ENCODE data around the gene CLPX. TPM values are rescaled to one million over a fixed set of nuclear protein-coding genes. Genes with fewer than 3 reads are reported as not detected.

Gene CLPX
- total RNA-seq, 2 donors from 2014 or later = 60.5 to 62.7 TPM

DNA sequence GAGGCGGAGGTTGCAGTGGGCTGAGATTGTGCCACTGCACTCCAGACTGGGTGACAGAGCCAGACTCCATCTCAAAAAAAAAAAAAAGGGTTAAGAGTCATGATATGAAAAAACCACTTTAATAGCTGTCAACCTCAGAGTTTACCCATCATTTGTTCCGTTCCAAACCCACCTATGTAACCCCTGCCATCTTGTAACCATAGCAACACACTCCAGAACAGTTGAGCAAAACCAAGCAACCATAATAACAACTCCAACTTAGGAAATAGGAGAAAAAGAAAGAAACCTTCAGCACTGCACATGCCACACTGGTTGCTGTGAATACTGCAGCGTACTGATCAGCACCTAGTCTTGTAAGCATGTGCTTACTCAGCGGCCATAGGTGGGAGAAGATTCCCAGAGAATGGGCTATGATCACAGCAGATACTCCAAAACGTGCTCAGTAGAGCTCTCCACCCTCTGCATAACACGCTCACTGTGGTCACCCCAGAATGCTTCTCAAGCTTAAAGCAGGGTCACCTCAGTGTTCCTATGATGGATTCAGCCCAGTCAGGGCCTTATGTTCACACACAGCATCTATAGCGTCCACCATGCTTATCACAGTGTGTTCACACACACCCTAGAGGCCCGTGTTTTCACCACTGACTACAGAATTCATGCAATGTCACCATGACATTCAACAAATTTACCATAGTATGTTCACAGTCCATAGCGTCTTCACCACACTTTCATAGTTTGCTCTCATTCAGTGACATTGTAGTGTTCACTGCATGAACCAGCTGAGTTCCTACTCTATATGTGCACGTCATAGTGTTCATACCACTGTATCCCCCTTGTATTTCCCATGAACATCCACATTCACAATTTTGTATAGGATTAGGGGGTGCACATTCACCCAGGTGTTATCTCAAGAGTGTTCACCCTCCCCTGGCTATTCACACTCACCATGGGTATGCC, 32.7 kb upstream of the CLPX start:
- DNase-seq = no peak
- no peak for TF ChIP-seq CTCF (conservative IDR thresholded peaks at IDR 0.05)
- Mint-ChIP-seq H3K27me3 (ENCODE audit: insufficient read depth) (peaks cover 12% of the 10 kb centered on the region), H3K4me1 (peaks cover 2% of the 10 kb centered on the region), H3K9me3 (no peaks in the 10 kb centered on the region), H3K4me3 (no peak overlapping the region), H3K27ac (no peak overlapping the region), H3K36me3 (ENCODE audit: low read depth) (no peaks in the 10 kb centered on the region)
- Histone ChIP-seq H3K4me3 (ENCODE audit: low read length) (no peak overlapping the region), H3K27me3 (ENCODE audit: control insufficient read depth, insufficient read depth, low read length, poor library complexity, severe bottlenecking) (no peaks in the 10 kb centered on the region), H3K4me1 (ENCODE audit: control insufficient read depth, insufficient read depth, low read length) (no peaks in the 10 kb centered on the region), H3K9me3 (ENCODE audit: control insufficient read depth, low read length) (no peaks in the 10 kb centered on the region), H3K27ac (ENCODE audit: low read depth, low read length) (no peak overlapping the region), H3K9ac (ENCODE audit: extremely low read depth, low read length, poor library complexity, severe bottlenecking) (no peak overlapping the region), H3K36me3 (ENCODE audit: control insufficient read depth, insufficient read depth, low read length) (no peaks in the 10 kb centered on the region)
- WGBS, 2 experiments (ENCODE audit: insufficient coverage in 1 of 2, insufficient read length in 1 of 2) = 79 to 80% methylated on average over 8 to 10 of the region's 10 CpGs

DNA sequence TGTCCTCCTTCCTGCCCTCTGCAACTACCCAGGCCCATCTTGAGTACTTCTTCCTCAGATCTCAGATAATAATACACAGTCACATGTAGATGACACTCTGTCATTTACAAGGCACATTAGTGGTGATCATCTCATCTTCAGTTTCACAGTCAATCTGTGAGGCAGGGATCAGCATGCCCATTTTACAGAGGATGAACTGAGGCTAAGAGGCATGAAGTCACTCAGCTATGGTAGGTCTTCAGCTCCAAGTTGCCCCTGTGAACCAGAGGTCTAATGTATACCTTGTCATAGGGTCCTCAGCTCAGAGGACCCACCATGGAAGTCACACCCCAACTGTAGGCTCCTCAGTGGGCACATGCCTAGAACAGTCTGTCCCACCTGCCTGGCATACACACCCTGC, 30.4 kb upstream of the CLPX start:
- Histone ChIP-seq H3K4me3 (ENCODE audit: low read length) (no peak overlapping the region), H3K36me3 (ENCODE audit: control insufficient read depth, insufficient read depth, low read length) (no peaks in the 10 kb centered on the region), H3K27me3 (ENCODE audit: control insufficient read depth, insufficient read depth, low read length, poor library complexity, severe bottlenecking) (no peaks in the 10 kb centered on the region), H3K9ac (ENCODE audit: extremely low read depth, low read length, poor library complexity, severe bottlenecking) (no peak overlapping the region), H3K4me1 (ENCODE audit: control insufficient read depth, insufficient read depth, low read length) (peaks cover 10% of the 10 kb centered on the region), H3K9me3 (ENCODE audit: control insufficient read depth, low read length) (no peaks in the 10 kb centered on the region), H3K27ac (ENCODE audit: low read depth, low read length) (no peak overlapping the region)
- Mint-ChIP-seq H3K4me3 (no peak overlapping the region), H3K27ac (no peak overlapping the region), H3K27me3 (ENCODE audit: insufficient read depth) (peaks cover 17% of the 10 kb centered on the region), H3K4me1 (peaks cover 4% of the 10 kb centered on the region), H3K36me3 (ENCODE audit: low read depth) (no peaks in the 10 kb centered on the region), H3K9me3 (no peaks in the 10 kb centered on the region)
- DNase-seq = no peak
- no peak for TF ChIP-seq CTCF (conservative IDR thresholded peaks at IDR 0.05)

DNA sequence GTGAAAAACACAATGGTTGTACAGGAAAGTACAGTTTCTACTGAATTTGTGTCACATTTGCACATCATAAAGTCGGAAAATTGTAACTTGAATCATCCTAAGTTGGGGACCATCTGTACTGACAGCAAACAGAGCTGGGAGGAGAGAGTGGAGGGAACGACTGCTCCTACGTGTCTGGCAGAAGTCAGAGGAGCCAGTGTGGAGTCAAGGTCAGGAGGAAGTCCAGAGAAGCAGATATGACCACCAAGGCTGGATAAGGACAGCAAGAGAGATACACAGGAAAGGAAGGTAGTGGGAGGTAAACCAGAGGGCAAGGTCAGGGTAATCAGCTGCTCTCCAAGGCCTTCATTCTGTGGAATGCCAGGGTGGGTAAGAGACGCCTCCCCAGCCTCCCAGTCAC, 28.9 kb upstream of the CLPX start:
- no peaks in the 10 kb centered on the region for H3K9me3 ChIP-seq (ENCODE audit: control insufficient read depth, low read length)
- no peak for TF ChIP-seq CTCF (conservative IDR thresholded peaks at IDR 0.05)
- Mint-ChIP-seq H3K9me3 (no peaks in the 10 kb centered on the region), H3K27me3 (ENCODE audit: insufficient read depth) (peaks cover 25% of the 10 kb centered on the region), H3K4me3 (no peak overlapping the region), H3K4me1 (peaks cover 19% of the 10 kb centered on the region), H3K36me3 (ENCODE audit: low read depth) (no peaks in the 10 kb centered on the region), H3K27ac (no peak overlapping the region)
- no peak overlapping the region for H3K9ac ChIP-seq (ENCODE audit: extremely low read depth, low read length, poor library complexity, severe bottlenecking)
- no peak overlapping the region for H3K4me3 ChIP-seq (ENCODE audit: low read length)
- H3K27ac ChIP-seq (ENCODE audit: low read depth, low read length) = no peak overlapping the region
- peaks cover 18% of the 10 kb centered on the region for H3K4me1 ChIP-seq (ENCODE audit: control insufficient read depth, insufficient read depth, low read length)
- no peaks in the 10 kb centered on the region for H3K27me3 ChIP-seq (ENCODE audit: control insufficient read depth, insufficient read depth, low read length, poor library complexity, severe bottlenecking)
- no peak for DNase-seq
- H3K36me3 ChIP-seq (ENCODE audit: control insufficient read depth, insufficient read depth, low read length) = no peaks in the 10 kb centered on the region
- WGBS, 2 experiments (ENCODE audit: insufficient coverage in 1 of 2, insufficient read length in 1 of 2) = 83 to 87% methylated on average over 3 to 4 of the region's 4 CpGs
